GM19023 (cell line): ENCODE results near the gene SSR1.

ENCODE experiments used
- ATAC-seq: cut with Tn5 transposase; IDR thresholded peaks from one replicate; pipeline ENCODE4 v1.9.1; 2021; ENCODE audit warnings: mild to moderate bottlenecking, moderate library complexity; ENCODE audit not compliant: unreplicated experiment

Gene SSR1

GRCh38 chr6:7218406-7218988, 94.5 kb downstream of the SSR1 start:
- ATAC-seq: no peak
